Epithelial cell of esophagus (primary cell): ENCODE data around the gene IKZF2.
A peak's percentile ranks its signal among the peaks of the same experiment; 100 is the strongest.

ENCODE experiments used
- DNase-seq: peaks from one replicate; pipeline ENCODE4 v3.0.0; 2010; ENCODE audit warnings: low read depth
- H3K4me3 ChIP-seq: 2 replicates; pipeline ENCODE4 v1.5.1; 2011; ENCODE audit warnings: mild to moderate bottlenecking, low read length, control low read depth
- CTCF ChIP-seq: IDR thresholded peaks from 2 replicates; pipeline ENCODE4 v1.5.1; 2011; ENCODE audit warnings: low read depth, mild to moderate bottlenecking, low read length, control low read depth, inconsistent platforms; ENCODE audit not compliant: insufficient read depth; ENCODE audit errors: missing control alignments

IKZF2 gene

GRCh38 chr2:213101692-213102460, 49.5 kb downstream of the IKZF2 start:
- no peak for DNase-seq
- H3K4me3 ChIP-seq: no peak overlapping the region
- TF ChIP-seq CTCF: no peak

- H3K4me3 ChIP-seq: no peak overlapping the region
- no peak for TF ChIP-seq CTCF
- no peak for DNase-seq
Observed at GRCh38 chr2:213101109-213101508, 50.3 kb downstream of the IKZF2 start.

GRCh38 chr2:213098612-213099011, 52.8 kb downstream of the IKZF2 start:
- TF ChIP-seq CTCF: no peak
- peak; percentile 78 for DNase-seq
- H3K4me3 ChIP-seq: no peak overlapping the region

- no peak for TF ChIP-seq CTCF
- DNase-seq: no peak
- no peak overlapping the region for H3K4me3 ChIP-seq
Observed at GRCh38 chr2:213091765-213092164, 59.6 kb downstream of the IKZF2 start.

GRCh38 chr2:213090772-213091171, 60.6 kb downstream of the IKZF2 start:
- no peak for TF ChIP-seq CTCF
- H3K4me3 ChIP-seq: no peak overlapping the region
- DNase-seq: no peak

GRCh38 chr2:213089438-213089837, 62.0 kb downstream of the IKZF2 start:
- no peak overlapping the region for H3K4me3 ChIP-seq
- DNase-seq: no peak
- no peak for TF ChIP-seq CTCF

GRCh38 chr2:213087040-213087439, 64.4 kb downstream of the IKZF2 start:
- no peak for DNase-seq
- H3K4me3 ChIP-seq: no peak overlapping the region
- TF ChIP-seq CTCF: no peak
